Kidney epithelial cell (primary cell): ENCODE measurements around the gene AIF1. TPM values are rescaled to one million over a fixed set of nuclear protein-coding genes. Genes with fewer than 3 reads are reported as not detected.

Experiments used
- DNase-seq: peaks from one replicate; pipeline ENCODE4 v3.0.0-alpha.2; 2010; ENCODE audit warnings: low read depth
- H3K27me3 ChIP-seq: 2 replicates; pipeline ENCODE4 v1.6.0; 2011; ENCODE audit warnings: low read length; ENCODE audit not compliant: control insufficient read depth, insufficient read depth
- H3K36me3 ChIP-seq: 2 replicates; pipeline ENCODE4 v1.5.1; 2011; ENCODE audit warnings: low read length; ENCODE audit not compliant: control insufficient read depth, insufficient read depth
- H3K4me3 ChIP-seq: 2 replicates; pipeline ENCODE4 v1.5.1; 2011; ENCODE audit warnings: low read depth, mild to moderate bottlenecking, control low read depth, low read length
- total RNA-seq: library from RNA; depleted of rRNA; stranded (reverse); fragments of >200 nt; gene quantifications from 2 replicates; pipeline ENCODE4 v1.2.3, GENCODE V29; 2015
- TF ChIP-seq, protein P1 (sequence below): IDR thresholded peaks from 2 replicates; pipeline ENCODE4 v1.5.1; 2011; ENCODE audit warnings: mild to moderate bottlenecking, moderate library complexity, low read length, control low read depth, inconsistent platforms; ENCODE audit not compliant: insufficient read depth, poor library complexity, severe bottlenecking

Gene AIF1
- total RNA-seq, 1 donor from 2014 or later: 0.33 TPM

GRCh38 chr6:31658983-31659648 is 44.1 kb downstream of the AIF1 start:
- TF ChIP-seq, protein P1, sequence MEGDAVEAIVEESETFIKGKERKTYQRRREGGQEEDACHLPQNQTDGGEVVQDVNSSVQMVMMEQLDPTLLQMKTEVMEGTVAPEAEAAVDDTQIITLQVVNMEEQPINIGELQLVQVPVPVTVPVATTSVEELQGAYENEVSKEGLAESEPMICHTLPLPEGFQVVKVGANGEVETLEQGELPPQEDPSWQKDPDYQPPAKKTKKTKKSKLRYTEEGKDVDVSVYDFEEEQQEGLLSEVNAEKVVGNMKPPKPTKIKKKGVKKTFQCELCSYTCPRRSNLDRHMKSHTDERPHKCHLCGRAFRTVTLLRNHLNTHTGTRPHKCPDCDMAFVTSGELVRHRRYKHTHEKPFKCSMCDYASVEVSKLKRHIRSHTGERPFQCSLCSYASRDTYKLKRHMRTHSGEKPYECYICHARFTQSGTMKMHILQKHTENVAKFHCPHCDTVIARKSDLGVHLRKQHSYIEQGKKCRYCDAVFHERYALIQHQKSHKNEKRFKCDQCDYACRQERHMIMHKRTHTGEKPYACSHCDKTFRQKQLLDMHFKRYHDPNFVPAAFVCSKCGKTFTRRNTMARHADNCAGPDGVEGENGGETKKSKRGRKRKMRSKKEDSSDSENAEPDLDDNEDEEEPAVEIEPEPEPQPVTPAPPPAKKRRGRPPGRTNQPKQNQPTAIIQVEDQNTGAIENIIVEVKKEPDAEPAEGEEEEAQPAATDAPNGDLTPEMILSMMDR: no peak
- no peaks in the 10 kb centered on the region for H3K27me3 ChIP-seq
- no peaks in the 10 kb centered on the region for H3K36me3 ChIP-seq
- no peak for DNase-seq
- H3K4me3 ChIP-seq: peak overlapping the region; percentile 77

- TF ChIP-seq, protein P1: no peak
- no peaks in the 10 kb centered on the region for H3K36me3 ChIP-seq
- H3K27me3 ChIP-seq: no peaks in the 10 kb centered on the region
- peak overlapping the region; percentile 77 for H3K4me3 ChIP-seq
- no peak for DNase-seq
Measured at GRCh38 chr6:31659649-31660380, 44.8 kb downstream of the AIF1 start.

GRCh38 chr6:31660381-31661261 is 45.6 kb downstream of the AIF1 start, which contains the start of gene C6orf47:
Gene C6orf47 (minus strand): TSS chr6:31660778. CDS start chr6:31659947, 831 bp downstream.
- Histone ChIP-seq H3K36me3 (no peaks in the 10 kb centered on the region), H3K27me3 (no peaks in the 10 kb centered on the region), H3K4me3 (peak within 1 kb of the TSS; percentile 77)
- peak; percentile 37 for DNase-seq
- TF ChIP-seq, protein P1: no peak

DNA sequence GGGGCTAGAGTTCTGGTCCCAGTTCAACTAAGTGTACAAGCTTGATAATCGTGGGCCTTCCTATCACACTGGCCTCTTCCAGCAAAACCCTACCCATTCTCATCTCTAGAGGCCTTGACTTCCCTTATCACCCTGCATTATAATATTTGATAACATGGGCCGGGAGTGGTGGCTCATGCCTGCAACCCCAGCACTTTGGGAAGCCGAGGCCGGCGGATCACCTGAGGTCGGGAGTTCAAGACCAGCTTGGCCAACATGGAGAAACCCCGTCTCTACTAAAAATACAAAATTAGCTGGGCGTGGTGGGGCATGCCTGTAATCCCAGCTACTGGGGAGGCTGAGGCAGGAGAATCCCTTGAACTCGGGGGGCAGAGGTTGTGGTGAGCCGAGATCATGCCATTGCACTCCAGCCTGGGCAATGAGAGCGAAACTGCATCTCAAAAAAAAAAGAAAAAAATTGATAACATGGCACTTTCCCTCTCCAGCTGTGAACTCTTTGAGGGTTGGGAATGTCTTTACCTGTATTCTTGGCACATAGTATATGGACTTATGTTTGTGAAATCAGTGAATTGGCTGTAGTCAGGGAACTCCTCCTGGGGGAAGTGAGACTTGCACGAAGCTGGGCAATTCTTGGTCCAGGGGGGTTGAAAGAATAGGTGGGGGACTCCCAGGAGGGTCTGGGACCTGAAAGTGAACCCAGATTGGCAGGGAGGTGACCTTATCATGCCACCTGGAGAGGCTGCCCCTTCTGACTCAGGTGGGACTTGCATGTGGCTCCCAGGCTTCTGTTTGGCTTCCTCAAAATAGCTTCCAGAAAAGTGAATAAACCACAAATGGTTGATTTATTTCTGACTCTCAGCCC is 46.5 kb downstream of the AIF1 start:
- Histone ChIP-seq H3K4me3 (peak overlapping the region; percentile 77), H3K27me3 (no peaks in the 10 kb centered on the region), H3K36me3 (no peaks in the 10 kb centered on the region)
- TF ChIP-seq, protein P1: no peak
- no peak for DNase-seq

DNA sequence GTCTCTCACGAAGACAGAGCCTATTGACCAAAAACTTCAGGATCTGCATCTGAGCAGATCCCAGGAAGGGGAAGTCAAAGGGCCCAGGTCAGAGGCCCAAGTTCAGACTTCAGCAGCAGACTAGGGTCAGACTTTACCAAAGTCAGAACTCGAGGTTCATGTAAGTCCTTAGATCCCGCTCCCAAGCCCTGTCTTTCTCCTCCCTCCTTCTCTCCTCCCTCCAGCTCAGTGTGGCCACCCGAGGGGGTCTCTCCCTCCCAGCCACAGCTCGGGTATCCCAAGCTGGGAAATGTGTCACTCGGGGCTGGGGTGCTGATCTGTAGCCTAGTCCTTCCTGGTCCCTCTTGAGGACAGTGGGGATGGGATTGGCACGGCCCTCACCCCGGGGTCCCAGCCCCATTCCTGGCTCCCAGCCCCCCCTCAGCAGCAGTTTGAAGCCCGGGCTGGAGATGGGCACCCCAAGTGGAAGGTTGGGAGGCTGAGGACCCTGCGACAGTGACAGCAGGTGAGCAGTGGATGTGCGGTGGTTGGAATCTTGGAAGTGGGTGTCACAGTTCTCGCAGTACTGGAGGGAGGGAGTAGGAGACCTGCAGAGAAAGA is 47.2 kb downstream of the AIF1 start:
- TF ChIP-seq, protein P1: no peak

More for the DNA sequence above, 47.2 kb downstream of the AIF1 start:
- Histone ChIP-seq H3K36me3 (peaks cover 1% of the 10 kb centered on the region), H3K4me3 (no peak overlapping the region), H3K27me3 (no peaks in the 10 kb centered on the region)
- DNase-seq: no peak
